WERI-Rb-1 (cell line): ENCODE results near the gene SUGP1.
A peak's percentile ranks its signal among the peaks of the same experiment; 100 is the strongest.

Experiments
- DNase-seq: peaks from one replicate; pipeline ENCODE4 v3.0.0-alpha.2; 2020
- H3K27ac ChIP-seq: fragments of 250-450 bp; sonication (Bioruptor Pico); 2 replicates; pipeline ENCODE4 v1.5.1; 2020; ENCODE audit warnings: mild to moderate bottlenecking, moderate library complexity
- H3K27me3 ChIP-seq: fragments of 250-450 bp; sonication (Bioruptor Pico); 2 replicates; pipeline ENCODE4 v1.5.1; 2021; ENCODE audit warnings: mild to moderate bottlenecking, low read depth, moderate library complexity; ENCODE audit not compliant: insufficient read depth, severe bottlenecking
- H3K36me3 ChIP-seq: fragments of 250-450 bp; sonication (Bioruptor Pico); 2 replicates; pipeline ENCODE4 v1.5.1; 2020; ENCODE audit warnings: mild to moderate bottlenecking, moderate library complexity
- H3K4me3 ChIP-seq: 2 replicates; pipeline ENCODE4 v1.5.1; 2011; ENCODE audit warnings: low read depth, mild to moderate bottlenecking, control low read depth, low read length
- H3K9me3 ChIP-seq: fragments of 250-450 bp; sonication (Bioruptor Pico); 2 replicates; pipeline ENCODE4 v1.5.1; 2021; ENCODE audit warnings: mild to moderate bottlenecking, moderate library complexity; ENCODE audit not compliant: severe bottlenecking
- TF ChIP-seq, protein P1 (sequence below): IDR thresholded peaks from 2 replicates; pipeline ENCODE4 v1.5.1; 2011; ENCODE audit warnings: low read depth, mild to moderate bottlenecking, control low read depth, inconsistent platforms, low read length

The SUGP1 gene

DNA sequence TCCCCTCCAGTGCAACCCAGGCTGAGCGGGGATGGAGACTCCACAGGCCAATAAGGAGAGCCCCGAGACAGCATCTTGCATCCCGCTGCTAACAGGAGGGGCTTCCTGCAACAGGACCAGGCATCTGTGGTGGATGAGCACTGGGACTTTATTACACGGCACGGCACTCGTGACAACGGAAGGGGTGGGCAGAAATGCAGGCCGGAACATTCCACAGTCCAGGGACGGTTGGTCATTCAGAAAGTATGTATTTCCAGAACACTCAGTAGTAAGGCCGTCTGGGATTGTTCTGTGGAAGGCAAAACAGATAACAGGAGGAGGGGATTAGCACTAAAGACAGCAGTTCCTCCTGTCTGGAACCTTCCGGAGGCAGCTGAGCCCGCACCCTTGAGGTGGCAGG, 43.9 kb downstream of the SUGP1 start:
- H3K27ac ChIP-seq, result peak overlapping the region; percentile 29
- H3K4me3 ChIP-seq, result no peak overlapping the region
- TF ChIP-seq, protein P1, sequence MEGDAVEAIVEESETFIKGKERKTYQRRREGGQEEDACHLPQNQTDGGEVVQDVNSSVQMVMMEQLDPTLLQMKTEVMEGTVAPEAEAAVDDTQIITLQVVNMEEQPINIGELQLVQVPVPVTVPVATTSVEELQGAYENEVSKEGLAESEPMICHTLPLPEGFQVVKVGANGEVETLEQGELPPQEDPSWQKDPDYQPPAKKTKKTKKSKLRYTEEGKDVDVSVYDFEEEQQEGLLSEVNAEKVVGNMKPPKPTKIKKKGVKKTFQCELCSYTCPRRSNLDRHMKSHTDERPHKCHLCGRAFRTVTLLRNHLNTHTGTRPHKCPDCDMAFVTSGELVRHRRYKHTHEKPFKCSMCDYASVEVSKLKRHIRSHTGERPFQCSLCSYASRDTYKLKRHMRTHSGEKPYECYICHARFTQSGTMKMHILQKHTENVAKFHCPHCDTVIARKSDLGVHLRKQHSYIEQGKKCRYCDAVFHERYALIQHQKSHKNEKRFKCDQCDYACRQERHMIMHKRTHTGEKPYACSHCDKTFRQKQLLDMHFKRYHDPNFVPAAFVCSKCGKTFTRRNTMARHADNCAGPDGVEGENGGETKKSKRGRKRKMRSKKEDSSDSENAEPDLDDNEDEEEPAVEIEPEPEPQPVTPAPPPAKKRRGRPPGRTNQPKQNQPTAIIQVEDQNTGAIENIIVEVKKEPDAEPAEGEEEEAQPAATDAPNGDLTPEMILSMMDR, result no peak
- no peaks in the 10 kb centered on the region for H3K9me3 ChIP-seq
- DNase-seq, result no peak
- peaks cover 62% of the 10 kb centered on the region for H3K36me3 ChIP-seq
- H3K27me3 ChIP-seq, result no peaks in the 10 kb centered on the region

DNA sequence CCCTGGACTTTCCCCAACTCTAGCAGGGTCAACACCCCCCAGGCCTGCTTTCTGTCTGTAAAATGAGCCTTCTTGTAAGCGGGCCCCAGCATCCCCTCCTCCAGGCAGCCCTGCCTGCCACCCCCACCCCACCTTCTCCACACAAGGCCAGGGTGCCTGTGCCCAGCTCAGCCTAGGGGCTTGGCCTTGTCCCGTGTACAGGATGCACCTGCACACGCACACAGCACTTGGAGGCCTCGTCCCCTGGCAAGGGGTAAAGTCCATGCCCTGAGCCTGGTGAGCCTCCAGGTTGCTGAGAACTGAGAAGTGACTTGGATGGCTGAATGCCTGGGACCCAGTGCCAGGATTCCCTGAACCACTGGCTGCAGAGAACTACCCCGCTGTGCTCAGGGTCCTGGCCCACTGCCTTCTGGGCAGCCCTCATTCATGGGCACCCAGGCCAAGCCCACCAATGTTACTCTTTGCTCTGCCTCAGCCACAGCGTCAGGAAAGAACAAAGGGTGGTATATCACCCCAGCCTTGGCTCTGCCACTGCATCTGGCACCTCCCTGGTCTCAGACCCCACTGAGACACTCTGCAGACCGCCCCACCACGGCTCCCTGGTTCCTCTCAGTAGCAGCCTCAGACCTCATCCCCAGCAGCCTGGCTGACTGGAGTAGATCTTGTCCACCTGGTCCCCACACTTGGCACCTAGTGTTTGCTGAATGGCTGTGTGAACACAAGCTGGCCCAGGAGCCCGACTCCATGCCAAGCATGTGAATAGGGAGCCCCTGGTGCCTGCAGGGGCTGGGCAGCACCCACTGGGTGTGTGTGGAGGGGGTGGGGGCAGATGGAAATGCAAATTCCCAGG, 45.4 kb downstream of the SUGP1 start:
- no peaks in the 10 kb centered on the region for H3K9me3 ChIP-seq
- peaks cover 50% of the 10 kb centered on the region for H3K36me3 ChIP-seq
- H3K27ac ChIP-seq, result 0 out of 2 replicates have a peak overlapping the region, but pooled peaks have one; percentile 10
- TF ChIP-seq, protein P1, result no peak
- no peak overlapping the region for H3K4me3 ChIP-seq
- H3K27me3 ChIP-seq, result no peaks in the 10 kb centered on the region
- no peak for DNase-seq

DNA sequence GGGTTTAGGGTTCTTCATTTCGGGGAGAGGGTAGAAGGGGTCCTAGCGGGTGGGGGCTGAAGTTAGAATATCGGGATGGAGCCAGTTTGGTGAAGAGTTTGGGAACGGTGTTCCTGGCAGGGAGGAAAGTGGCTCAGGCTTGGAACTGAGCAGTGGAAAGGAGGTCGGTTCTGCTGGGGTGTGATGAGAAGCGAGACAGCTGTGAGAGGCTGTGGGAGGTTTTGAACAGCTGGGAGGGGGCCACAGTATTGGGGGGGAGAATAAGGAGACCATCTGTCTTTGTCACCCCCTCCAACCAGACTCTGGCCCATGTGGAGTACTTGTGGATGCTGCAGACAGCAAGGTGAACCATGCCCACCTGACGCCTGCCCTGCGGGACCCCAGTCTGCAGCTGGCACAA, 46.2 kb downstream of the SUGP1 start:
- H3K27ac ChIP-seq, result no peak overlapping the region; the same call in 1 of the 2 replicates
- no peaks in the 10 kb centered on the region for H3K9me3 ChIP-seq

DNA sequence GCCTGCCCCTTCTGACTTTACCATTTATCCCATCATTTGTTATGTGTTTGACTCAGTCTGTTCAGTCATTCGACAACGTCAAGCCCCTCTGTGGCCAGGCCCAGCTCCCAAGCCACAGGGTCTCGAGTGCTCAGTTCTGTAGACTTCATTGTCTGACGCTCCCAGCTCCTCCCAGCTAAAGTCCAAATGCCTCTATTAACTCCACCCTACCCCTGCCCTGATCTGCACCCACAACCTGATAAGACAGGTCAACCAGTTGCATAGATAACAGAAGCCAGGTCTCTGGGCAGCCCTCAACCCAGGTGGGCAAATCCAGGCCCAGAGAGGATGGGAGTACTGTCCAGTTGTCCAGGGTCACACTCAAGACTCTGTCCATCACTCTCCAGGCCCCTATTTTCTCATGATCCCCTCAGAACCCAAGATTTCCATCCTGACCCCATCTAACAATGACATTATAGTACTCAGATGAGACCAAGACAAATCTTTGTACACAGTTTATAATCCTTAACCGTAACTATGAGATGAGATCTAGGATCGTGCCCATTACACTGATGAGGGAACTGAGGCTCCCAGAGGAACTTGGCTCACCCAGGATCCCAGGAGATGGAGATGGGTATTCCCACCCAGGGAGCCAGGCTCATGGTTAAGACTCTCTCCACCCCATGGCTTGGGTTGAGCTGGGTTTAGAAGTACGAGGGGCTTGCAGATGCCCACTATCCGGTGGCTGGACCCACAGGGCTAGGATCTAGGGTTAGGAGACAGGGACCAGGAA, 48.3 kb downstream of the SUGP1 start:
- peaks cover 22% of the 10 kb centered on the region for H3K36me3 ChIP-seq
- H3K27me3 ChIP-seq, result no peaks in the 10 kb centered on the region
- TF ChIP-seq, protein P1, result no peak
- H3K4me3 ChIP-seq, result peak overlapping the region; percentile 52
- H3K27ac ChIP-seq, result peak overlapping the region; percentile 65; the same call in 1 of the 2 replicates
- no peaks in the 10 kb centered on the region for H3K9me3 ChIP-seq
- DNase-seq, result no peak

More for the DNA sequence above, 46.2 kb downstream of the SUGP1 start:
- no peak for DNase-seq
- TF ChIP-seq, protein P1, result no peak
- H3K4me3 ChIP-seq, result no peak overlapping the region
- H3K36me3 ChIP-seq, result peaks cover 42% of the 10 kb centered on the region
- H3K27me3 ChIP-seq, result no peaks in the 10 kb centered on the region

DNA sequence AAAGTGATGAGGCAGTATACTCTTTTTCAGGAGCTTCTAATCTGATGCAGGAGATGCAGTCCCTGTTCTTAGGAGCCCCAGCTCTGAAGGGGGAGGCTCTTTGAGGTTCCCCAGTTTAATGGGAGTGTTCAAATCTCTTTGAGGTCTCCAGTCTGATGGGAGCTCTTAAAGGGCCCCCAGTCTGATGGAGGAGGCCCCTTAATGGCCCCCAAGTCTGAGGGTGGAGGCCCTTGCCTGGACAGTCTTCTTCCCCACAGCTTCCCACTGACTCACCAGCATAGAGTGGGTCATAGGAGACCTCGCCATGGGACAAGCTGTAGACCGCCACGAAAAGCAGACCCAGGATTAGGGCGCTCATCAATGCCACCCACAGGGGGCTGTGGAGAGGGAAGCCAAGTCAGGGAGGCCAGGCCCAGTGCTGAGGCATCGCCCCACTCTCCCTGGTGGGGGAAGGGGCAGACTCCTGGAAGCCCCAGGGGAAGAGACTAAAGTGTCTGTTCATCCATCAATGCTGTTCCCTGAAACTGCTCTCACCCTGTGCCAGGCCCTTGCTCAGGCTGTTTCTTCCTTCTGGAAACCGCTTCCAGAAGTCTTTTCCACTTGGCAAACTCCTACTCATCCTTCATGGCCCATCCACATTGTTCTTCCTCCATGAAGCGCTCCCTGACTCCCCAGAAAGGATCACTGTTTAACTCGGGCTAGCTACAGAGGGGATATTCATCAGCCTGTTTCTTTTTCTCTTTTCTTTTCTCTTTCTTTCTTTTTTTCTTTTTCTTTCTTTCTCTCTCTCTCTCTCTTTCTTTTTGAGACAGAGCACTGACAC, 49.3 kb downstream of the SUGP1 start:
- Histone ChIP-seq H3K36me3 (peaks cover 12% of the 10 kb centered on the region), H3K27ac (no peak overlapping the region), H3K27me3 (no peaks in the 10 kb centered on the region), H3K4me3 (no peak overlapping the region), H3K9me3 (no peaks in the 10 kb centered on the region)
- TF ChIP-seq, protein P1, result no peak
- DNase-seq, result no peak
